Right renal cortex interstitium (tissue), 3 donors: ENCODE measurements around the gene CDK18. TPM values are rescaled to one million over a fixed set of nuclear protein-coding genes. Genes with fewer than 3 reads are reported as not detected.

Experiments
- DNase-seq, 3 donors: peaks; one replicate each; pipeline ENCODE4 v3.0.0-alpha.2; 2013; ENCODE audit warnings: low read depth in 3 of 3, low spot score in 2 of 3
- polyA plus RNA-seq, 3 donors: library from polyadenylated mRNA; unstranded; fragments of 120-200 nt; gene quantifications; one replicate each; pipeline ENCODE4 v1.2.1, GENCODE V29; 2013; ENCODE audit not compliant: insufficient read length in 3 of 3

Gene CDK18
- polyA plus RNA-seq, 3 donors, result 17.4 to 22.1 (median 18.2) TPM

DNA sequence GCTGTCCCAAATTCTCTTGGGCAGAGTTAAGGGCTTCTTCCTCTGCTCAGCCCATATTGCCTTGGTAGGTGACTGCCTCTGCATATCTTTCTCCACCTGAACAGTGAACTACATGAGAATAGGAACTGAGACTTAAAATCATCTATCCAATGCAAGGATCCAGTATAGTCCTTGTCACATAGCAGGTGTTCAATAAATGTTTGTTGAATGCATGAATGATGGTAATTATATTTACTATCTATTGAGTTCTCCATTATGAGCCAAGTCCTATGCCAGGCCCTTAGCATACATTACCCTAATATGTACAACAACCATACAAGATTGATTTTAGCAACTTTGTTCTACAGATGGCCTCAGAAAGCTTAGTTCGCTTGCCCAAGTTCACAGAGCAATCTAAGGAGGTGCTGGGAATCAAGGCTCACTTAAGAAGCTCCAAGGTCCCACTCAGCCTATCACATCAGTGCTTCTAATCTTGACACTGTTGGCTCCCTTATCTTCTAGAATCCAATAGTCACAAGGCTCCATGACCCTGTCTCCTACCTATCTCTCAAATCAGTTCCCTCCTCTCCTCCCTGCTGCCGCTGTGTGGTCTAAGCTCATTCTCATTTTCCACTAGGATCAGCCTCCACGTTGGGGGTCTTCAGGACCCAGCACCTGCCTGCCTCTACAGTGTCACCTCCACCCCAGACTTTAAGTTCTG, 2.2 kb upstream of the CDK18 start:
- no peak for DNase-seq

DNA sequence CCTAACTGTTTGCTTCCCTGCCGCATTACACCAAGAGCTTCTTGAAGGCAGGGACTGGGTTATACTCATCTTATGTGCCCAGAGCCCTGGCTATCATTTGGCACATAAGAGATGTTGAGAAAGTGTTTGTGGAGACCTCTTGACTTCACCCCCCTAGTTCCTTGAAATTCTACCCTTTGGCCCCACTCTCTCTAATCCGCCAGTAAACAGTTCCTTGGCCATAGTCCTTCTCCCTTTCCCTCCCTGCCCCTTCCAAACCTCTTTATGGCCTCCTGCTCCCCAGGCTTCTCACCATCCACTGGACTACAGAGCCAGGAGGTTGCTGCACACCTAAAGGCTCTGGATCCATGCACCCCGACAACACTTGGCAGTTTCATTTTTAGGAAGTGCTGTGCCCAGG, 1.5 kb upstream of the CDK18 start:
- no peak for DNase-seq

DNA sequence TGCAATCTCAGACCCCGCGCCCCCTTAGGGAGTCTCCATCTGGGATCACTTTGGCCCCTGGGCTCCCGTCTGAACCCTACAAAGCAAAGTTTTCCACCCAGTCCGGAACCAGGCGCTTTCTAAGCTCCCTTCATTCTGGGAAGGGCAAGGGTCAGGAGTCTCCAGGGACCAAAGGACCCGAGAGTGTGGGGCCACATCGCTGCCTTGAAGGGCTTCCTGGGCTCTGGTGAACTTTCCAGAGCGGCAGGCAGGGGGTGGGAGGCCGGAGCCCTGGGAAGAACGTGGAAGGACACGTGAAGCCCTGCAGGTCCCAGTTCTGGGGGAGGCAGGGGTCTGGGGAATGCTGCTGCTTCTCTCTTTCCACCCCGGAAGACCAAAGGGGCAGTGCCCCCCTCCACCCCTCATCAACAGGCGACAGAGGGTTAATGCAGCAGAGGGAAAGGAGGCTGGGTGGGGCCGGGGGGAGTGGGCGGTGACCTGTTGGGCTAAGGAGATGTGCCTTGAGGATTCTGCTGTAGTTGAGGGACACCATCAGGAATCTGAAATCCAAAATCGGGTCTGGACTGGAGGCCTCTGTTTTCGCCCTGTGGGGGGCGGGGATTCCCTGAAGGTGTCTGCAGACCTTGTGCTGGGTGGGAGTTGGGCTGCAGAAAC, 734 bp downstream of the CDK18 start:
- DNase-seq, result no peak

DNA sequence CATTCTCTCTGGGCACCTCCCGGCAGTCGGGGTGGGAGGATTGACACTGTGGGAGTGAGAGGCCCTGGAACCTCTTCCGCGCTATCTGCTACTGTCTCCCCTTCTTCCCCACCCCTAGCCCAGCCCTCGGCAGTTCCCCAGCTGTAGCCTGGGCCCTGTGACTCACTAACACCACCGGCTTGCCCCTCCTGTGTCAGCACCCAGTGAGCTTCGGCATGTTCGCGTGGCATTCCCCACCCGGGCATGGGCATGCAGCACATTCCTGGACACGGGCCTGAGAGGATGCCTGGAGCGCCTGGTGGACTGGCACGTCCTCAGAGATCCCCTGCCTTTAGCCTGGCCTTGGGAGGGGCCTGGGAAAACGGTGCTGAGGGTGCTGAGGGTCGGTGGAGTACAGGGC, 1.3 kb downstream of the CDK18 start:
- DNase-seq, result no peak

DNA sequence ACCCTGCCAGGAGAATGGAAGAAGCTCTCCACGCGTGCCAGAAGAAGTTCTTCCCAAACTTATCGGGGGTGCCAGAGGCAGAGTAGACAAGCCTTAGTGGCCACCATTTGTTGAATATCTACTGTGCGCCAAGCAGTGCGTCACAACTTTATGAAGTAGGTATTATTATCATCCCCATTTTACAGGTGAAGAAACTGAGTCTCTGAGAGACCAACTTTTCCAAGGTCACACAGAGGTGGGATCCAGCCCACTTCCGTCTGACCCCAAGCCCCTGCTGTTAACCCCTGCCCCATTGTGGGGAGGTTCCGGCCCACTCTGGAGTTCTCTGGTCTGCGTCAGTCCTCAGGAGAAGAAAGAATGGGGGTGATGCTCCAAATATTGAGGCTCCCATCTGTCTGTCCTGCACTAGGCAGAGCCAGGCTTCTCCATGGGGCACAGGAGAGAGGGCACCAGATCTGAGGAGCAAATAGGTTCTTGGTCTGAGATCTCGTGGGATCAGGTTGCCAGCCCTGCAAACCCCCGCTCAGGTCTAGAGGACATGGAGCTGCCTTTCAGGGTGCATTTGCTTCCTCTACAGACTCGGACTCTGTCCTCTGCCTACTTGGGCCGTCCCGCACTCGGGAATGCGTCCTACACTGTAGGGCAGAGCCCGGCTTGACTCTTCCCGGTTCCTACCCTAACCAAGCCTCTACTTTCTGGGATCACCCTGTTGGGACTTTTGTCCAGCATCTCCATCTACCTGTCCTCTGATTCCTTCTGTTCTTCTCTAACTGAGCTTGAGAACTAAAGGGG, 2.1 kb downstream of the CDK18 start:
- DNase-seq, result no peak

DNA sequence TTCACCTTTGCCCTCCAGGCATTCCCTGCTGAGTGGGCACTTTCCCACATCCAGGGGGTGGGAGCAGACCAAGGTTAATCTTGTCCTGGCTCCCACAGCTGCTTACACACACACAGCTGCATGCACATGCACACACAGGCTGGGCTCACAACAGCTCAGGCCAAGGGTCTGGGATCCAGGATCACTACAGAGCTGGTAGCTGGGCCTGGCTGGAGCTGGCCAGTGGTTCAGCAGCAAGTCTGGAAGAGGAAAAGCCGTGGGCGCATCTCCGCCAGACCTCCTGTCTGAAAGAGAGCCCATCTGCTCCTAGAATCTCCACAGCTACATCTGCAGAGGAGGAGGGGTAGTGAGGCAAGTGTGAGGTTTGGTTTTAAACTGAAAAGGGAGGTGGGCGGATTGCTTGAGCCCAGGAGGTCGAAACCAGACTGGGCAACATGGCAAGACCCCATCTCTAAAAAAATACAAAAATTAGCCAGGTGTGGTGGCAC, 3.8 kb downstream of the CDK18 start:
- no peak for DNase-seq

DNA sequence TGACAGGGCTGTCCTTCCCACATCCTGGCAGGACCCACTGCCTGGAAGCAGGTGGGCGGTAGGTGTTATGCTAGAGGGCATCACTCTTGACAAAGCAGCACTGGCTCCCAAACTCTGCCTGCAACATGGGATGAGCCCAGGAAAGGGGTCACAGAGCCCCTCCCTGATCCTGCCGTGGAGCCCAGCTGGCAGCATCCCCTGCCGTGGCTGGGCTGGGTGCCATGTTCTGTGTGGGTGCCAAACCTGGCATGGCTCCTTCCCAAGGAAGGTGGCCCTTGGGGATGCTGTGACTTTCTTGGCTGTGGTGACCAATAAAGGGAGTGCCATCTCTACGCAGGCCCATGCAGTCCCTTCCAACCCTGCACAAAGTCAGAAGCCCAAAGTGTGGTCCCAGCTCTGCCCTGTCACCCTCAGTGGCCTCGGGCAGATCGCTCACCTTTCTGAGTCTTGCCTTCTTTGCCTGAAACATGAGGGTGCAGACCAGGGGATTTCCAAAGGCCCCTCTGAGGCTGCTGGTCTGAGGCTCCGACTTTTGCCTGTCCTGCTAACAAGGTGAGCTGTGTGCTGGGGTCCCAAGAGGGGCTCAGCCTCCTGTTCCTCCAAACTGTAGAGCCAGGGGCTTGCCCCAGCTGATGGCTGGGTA, 6.0 kb downstream of the CDK18 start:
- no peak for DNase-seq

DNA sequence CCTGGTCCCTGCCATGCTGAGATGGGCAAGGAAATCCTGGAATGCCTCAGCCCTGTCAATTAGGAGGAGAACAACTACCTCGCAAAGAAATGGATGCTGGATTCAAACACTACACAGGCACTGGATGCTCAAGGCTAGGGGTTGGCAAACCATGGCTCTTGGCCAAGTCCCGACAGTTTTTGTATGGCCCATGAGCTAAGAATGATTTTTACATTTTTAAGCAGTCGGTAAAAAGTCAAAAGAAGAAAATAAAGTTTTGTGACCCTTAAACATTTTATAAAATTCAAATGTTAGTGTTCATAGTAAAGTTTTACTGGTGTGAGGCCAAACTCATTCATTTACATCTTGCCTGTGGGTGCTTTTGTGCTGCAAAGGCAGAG, 6.5 kb downstream of the CDK18 start:
- no peak for DNase-seq

DNA sequence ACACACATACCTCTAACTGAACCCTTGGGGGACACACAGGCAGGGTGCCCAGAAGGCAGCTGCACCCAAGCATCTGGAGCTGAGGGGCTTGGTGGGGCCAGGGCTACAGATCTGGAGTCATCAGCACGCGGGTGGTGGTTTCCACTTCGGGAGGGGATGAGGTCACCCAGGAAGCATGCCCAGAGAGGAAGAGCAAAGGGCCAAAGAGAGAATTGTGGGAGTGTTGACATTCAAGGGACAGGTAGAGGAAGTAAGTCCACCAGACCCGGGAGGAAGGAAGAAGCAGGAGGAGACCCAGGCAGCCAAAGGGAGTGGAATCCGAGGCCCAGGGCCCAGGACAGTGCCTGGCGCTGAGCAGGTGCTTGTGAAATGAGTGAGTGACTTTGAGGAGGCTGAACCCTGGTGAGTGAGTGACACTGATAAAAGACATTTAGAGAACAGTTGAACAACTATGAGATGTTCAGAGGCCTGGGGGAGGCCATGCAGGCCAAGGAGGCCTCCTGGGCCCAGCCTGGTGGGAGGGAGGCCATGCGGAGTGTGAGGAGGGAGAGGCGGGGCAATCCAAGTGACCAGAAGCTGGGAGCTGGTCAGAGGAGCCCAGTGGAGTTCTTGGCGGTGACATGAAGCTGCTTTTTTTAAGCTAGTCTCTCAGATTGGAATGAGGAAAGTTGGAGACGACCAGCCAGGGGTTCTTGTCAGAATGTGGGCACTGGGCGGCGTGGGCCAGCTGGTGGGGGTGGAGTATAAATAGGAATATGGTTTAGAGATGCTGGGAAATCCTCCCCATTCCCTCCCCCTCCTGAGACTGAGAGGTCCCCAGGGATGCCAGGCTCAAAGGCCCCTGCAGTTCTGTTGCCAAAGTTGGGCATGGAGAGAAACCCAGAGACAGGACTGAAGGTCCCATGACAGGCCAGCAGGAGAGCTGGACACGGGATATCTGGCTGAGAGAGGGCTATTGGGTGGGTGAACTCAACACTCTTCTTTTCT, 7.9 kb downstream of the CDK18 start:
- DNase-seq, result no peak

DNA sequence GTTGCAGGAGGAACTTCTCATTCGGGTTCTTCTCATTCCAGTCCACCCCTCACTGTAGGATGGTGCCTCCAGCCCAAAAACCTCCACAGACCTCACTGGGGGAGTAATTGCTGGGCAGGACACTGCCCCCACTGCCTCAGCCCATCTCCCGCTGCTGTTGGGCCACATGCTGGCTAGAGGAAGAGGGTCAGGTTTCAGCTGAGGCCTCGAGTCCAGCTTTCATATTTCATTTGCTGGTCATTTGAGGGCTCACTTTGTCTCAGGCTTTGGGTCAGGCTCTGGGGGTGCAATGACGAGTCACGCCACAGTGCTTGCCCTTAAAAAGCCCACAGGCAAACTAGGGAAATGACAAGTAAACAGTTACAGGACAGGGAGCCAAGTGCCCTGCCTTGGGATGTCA, 9.3 kb downstream of the CDK18 start:
- DNase-seq, result no peak

DNA sequence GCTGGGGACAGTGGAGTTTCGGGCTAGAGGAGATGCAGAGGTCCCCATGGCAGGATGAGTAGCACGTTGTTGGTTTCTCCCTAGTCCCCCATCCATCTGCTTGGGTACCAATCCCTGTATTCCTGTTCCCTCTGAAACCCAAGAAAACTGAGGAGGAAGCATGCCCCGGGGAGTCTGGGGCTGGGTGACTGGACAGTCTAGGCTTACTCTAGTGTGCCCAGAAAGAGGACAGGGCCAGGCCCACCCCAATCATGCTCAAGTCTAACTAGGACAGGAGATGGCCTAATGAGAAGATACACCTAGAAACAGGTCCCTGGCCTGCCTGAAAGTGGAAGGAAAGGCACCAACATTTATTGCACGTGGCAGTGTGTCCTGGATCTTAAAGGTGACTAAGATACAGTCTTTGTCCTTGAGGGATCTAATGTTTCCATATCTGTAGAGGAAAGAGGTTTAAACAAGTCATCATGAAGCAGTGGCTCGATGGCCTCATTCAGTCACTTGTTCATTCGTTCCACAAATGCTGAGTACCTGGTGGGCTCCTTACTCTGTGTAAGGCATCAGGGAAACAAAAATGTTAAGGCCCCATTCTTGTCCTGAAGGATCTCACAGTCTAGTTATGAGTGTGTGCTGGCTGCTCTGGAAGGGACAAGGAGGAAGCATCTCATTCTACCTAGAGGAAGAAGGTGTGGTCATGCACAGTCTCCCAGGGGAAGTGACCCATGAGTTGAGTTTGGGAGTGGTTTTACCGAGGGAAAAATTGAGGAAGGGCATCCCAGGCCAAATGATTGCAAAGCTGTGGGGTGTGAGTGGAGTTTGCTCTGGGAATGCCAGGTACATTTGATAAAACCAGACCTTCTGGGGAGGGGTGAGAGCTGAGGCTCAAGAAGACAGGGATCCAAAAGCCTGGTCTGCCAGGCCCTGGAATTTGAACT, 10.0 kb downstream of the CDK18 start:
- DNase-seq, result no peak

DNA sequence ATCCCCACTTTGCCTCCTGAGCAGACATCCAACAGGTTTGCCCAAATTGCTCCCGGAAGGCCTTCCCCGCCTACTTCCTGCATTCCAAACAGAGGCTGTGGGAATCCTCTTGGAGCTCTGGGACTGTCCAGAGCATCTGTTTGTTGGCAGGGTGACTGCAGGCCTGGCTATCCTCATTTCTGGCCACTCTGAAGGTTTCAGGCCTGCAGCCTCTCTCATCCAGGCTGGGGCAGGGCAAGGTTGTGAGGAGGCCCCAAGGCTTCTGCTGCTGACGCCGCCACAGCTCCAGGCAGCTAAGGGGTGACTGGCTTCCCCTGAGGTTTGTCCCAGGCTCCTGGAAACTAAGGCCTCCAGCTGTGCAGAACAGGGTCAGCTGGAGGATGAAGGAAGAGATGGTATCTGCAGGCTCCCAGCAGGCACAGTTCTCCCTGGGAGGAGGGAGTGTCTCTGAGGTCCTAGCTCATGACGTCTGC, 11.3 kb downstream of the CDK18 start:
- no peak for DNase-seq

DNA sequence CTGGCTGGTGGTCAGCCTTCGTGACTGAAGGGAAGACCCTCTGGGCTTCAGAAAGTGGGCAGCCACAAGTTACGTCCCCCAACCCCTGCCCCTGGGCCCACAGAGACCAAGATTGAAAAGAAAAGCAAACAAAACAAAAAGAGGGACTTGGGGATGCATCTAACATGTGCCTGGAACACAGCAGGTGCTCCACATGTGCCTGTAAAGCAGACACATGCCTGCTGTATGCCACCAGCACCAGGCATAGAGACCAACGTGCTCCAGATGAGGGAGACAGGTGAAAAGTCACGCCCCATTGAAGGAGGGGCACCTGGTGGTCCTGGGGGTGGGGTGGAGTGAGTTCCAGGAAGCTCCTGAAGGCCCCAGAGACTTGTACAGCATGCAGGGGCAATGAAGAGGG, 11.9 kb downstream of the CDK18 start:
- DNase-seq, result no peak

DNA sequence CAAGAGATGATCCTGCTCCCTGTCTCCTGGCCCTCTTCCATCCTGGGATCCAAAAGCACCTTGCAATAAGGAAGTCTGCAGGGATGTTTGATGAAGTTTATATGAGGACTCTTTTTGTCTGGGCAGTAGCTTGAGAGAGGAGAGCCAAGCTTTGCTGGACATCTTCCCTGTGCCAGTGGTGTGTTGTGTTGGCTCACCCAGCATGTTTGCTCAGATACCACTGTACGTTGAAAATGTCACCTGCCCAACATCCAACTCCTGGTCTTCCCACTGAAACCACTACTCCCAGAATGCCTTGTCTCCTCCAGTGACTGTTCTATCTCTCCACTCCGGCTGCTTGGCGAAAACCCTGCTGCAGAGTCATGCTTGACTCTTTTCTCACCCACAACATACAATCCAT, 12.8 kb downstream of the CDK18 start:
- no peak for DNase-seq

DNA sequence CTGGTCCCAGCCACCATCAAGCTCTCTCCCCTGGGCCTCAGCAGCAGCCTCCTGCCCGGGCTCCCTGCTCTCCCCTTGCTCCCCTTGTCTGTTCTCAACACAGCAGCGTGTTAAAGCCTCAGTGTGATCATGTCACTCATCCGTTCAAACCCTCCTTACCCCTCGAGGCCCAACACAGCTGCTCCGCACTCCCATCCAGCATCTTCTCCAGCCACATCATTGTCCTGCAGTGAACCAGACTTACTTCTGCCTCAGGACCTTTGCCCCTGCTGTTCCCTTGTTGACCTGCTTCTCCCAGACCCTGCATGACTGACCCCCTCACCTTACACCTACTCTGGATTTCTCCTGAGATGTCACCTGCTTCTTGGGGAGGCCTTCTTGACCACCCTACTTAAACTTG, 13.3 kb downstream of the CDK18 start:
- no peak for DNase-seq

DNA sequence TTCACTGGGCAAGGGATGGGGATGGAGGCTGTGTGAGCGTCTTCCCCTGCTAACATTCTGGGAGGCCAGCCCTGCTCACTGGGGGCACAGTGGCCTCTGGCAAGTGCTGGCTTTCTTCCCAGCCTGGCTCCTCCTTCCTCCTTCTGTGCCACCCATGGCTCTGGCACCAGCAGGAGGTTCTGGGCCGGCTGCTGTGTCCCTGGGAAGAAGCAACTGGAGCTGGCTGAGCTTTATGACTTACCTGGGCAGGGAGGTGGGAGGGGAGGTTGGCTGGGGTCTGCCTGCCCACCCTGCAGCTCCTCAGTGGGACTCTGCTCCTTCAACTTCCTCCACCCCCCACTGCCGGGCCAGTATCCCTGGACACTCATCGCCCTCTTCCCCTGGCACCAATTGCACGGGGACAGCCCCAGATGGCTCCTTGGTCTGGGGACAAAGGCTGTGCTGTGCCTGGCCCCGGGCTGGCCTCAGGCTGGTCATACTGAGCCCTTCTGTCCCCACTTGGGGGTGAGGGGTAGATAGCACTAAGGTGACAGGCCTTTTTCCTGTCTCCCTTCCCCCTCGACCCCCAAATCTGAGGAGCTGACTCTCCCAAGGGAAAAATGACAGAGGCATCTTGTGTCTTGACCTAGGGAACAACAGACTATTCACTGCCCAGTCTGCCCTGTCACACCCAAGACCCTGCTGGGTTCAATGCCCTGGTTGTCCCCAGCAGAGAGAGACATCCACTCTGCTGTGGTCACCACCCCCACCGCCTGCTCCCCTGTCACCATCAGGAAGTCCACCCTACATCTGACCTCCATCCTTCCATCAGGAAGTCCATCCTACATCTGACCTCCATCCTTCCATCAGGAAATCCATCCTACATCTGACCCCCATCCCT, 14.4 kb downstream of the CDK18 start:
- no peak for DNase-seq

DNA sequence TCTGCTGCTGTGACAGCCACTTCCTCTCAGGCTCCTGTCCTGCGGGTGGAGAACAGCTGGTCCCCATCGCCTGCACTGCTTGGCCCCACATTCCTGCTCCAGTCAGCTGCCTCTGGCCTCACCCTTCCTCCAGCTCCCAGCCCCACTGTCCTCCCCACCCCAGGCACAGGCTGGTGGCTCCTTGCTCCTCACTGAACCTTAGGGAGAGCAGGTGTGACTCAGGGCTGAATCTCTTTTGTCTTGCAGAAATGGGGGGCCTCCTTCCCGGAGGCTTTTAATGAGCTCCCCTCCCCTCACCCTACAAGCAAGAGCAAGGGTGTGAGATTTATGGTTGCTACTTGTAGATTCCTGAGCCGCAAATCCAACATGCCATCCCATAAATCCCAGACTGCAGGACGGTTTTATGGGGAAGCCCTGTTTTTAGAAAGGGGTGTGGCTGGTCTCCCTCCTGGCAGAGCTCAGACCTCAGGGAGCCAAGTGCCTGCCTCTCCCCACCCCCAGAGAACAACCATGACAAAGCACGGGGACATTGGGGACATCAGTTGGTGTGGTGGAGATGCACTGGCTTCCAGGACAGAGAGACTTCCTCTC, 15.2 kb downstream of the CDK18 start:
- DNase-seq, result peak; percentile 75 to 78 (median 76)
